Measurements from ENCODE around the gene PKIG.
"Not testable (repeated sequence)": the region's sequence is repeated elsewhere in the genome, so short reads cannot be mapped to it uniquely, and the experiment has no call there.

- not testable (repeated sequence) for TF ChIP-seq POLR2A, POLR2AphosphoS5, SPI1, TAF1 (IDR thresholded peaks at IDR 0.05; ENCODE audit: low read depth, low read length)
Observed at GRCh38 chr20:44588321-44588720, 5.9 kb downstream of the PKIG start.

Measured in GM12891 (cell line).